Measurements from ENCODE around the gene FAM83G.

- no peak for TF ChIP-seq BHLHE40 (IDR thresholded peaks at IDR 0.05; ENCODE audit: borderline replicate concordance)
- no peak for TF ChIP-seq TARDBP (IDR thresholded peaks at IDR 0.05)
- TF ChIP-seq ZNF384 (IDR thresholded peaks at IDR 0.05) = no peak
- TF ChIP-seq PKNOX1 (IDR thresholded peaks at IDR 0.05) = no peak
- no peak for TF ChIP-seq HDGF (IDR thresholded peaks at IDR 0.05; ENCODE audit: borderline replicate concordance)
- no peak for TF ChIP-seq FOXM1 (IDR thresholded peaks at IDR 0.05; ENCODE audit: borderline replicate concordance)
- TF ChIP-seq SP1 (IDR thresholded peaks at IDR 0.05) = no peak
- no peak for TF ChIP-seq FOXK2 (IDR thresholded peaks at IDR 0.05)
- no peak for TF ChIP-seq CTBP1 (IDR thresholded peaks at IDR 0.05; ENCODE audit: borderline replicate concordance)
- TF ChIP-seq L3MBTL2 (conservative IDR thresholded peaks at IDR 0.05) = no peak
Measured at GRCh38 chr17:18999394-18999793, 5.2 kb downstream of the FAM83G start.

Data from HEK293T (cell line).